ENCODE measurements around the gene PTCD2. TPM values are rescaled to one million over a fixed set of nuclear protein-coding genes. Genes with fewer than 3 reads are reported as not detected.
A peak's percentile ranks its signal among the peaks of the same experiment; 100 is the strongest.

The PTCD2 gene
- total RNA-seq, 2 donors from 2014 or later: 9.5 to 13.4 TPM

DNA sequence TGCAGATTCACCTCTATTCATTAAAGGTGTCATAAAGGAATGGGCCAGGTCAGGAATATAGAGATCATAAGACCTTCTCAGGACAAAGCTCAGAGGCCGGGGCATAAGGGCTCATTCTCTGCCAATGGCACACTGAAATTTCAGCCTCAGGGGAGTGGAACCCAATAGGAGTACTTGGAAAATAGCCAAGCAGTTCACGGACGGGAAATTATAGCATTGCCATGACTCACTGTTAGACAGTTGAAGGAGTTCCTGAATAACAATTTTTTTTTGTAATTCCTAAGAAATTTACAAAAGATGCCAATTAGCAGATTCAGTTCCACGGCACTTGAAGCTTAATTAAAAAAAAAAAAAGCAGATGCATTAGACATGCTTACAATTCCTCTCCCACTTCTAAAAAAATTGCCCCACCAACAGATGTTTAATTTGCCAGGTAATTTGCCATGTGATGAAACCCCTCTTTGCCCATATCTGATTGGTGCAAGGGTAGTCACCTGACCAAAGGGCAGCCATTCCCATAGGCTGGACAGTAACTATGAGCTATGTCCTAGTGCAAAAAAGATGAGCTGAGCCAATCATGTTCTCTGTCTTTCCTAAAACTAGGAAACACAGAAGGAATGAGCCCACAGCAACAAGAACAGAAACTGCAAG is 58.6 kb downstream of the PTCD2 start:
- DNase-seq: no peak
- no peaks in the 10 kb centered on the region for H3K36me3 Mint-ChIP-seq (ENCODE audit: low read depth)
- H3K27me3 Mint-ChIP-seq (ENCODE audit: insufficient read depth): peaks cover 9% of the 10 kb centered on the region
- H3K4me3 ChIP-seq (ENCODE audit: low read length): peak overlapping the region; percentile 18
- H3K4me1 Mint-ChIP-seq: peaks cover 14% of the 10 kb centered on the region
- H3K4me1 ChIP-seq (ENCODE audit: control insufficient read depth, insufficient read depth, low read length): peaks cover 10% of the 10 kb centered on the region
- H3K9me3 ChIP-seq (ENCODE audit: control insufficient read depth, low read length): no peaks in the 10 kb centered on the region
- H3K9me3 Mint-ChIP-seq: no peaks in the 10 kb centered on the region
- no peaks in the 10 kb centered on the region for H3K27me3 ChIP-seq (ENCODE audit: control insufficient read depth, insufficient read depth, low read length, poor library complexity, severe bottlenecking)
- no peak overlapping the region for H3K9ac ChIP-seq (ENCODE audit: extremely low read depth, low read length, poor library complexity, severe bottlenecking)
- no peak overlapping the region for H3K27ac ChIP-seq (ENCODE audit: low read depth, low read length)
- H3K36me3 ChIP-seq (ENCODE audit: control insufficient read depth, insufficient read depth, low read length): no peaks in the 10 kb centered on the region
- H3K4me3 Mint-ChIP-seq: no peak overlapping the region
- TF ChIP-seq, protein P1, sequence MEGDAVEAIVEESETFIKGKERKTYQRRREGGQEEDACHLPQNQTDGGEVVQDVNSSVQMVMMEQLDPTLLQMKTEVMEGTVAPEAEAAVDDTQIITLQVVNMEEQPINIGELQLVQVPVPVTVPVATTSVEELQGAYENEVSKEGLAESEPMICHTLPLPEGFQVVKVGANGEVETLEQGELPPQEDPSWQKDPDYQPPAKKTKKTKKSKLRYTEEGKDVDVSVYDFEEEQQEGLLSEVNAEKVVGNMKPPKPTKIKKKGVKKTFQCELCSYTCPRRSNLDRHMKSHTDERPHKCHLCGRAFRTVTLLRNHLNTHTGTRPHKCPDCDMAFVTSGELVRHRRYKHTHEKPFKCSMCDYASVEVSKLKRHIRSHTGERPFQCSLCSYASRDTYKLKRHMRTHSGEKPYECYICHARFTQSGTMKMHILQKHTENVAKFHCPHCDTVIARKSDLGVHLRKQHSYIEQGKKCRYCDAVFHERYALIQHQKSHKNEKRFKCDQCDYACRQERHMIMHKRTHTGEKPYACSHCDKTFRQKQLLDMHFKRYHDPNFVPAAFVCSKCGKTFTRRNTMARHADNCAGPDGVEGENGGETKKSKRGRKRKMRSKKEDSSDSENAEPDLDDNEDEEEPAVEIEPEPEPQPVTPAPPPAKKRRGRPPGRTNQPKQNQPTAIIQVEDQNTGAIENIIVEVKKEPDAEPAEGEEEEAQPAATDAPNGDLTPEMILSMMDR (conservative IDR thresholded peaks at IDR 0.05): no peak
- H3K27ac Mint-ChIP-seq: no peak overlapping the region
- WGBS, 2 experiments (ENCODE audit: insufficient coverage in 1 of 2, insufficient read length in 1 of 2): 92 to 93% methylated on average over 4 of the region's 4 CpGs

DNA sequence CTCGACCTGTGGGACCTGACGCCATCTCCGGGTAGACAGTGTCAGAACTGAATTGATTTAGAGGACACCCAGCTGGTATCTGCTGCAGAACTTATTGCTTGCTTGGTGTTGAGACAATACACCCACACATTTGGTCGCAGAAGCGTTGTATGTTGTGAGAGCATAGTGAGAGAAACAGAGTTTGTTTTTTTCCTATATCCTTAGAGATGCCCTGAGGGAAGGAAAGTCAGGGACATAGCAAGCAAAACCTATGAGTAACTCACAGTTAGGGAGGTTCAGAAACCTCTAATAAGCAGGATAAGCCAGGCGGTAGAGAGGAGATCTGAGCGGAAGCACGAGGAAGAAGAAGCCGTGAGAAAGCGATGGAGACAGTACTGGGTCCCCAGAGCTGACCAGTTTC is 59.8 kb downstream of the PTCD2 start:
- TF ChIP-seq, protein P1 (conservative IDR thresholded peaks at IDR 0.05): no peak
- H3K36me3 Mint-ChIP-seq (ENCODE audit: low read depth): no peaks in the 10 kb centered on the region
- H3K9me3 ChIP-seq (ENCODE audit: control insufficient read depth, low read length): no peaks in the 10 kb centered on the region
- no peak overlapping the region for H3K27ac Mint-ChIP-seq
- H3K4me1 Mint-ChIP-seq: peaks cover 14% of the 10 kb centered on the region
- H3K4me3 Mint-ChIP-seq: no peak overlapping the region
- H3K4me1 ChIP-seq (ENCODE audit: control insufficient read depth, insufficient read depth, low read length): peaks cover 10% of the 10 kb centered on the region
- H3K9ac ChIP-seq (ENCODE audit: extremely low read depth, low read length, poor library complexity, severe bottlenecking): no peak overlapping the region
- peaks cover 12% of the 10 kb centered on the region for H3K27me3 Mint-ChIP-seq (ENCODE audit: insufficient read depth)
- 91 to 94% methylated on average over 6 to 10 of the region's 10 CpGs for WGBS, 2 experiments (ENCODE audit: insufficient coverage in 1 of 2, insufficient read length in 1 of 2)
- H3K27ac ChIP-seq (ENCODE audit: low read depth, low read length): no peak overlapping the region
- H3K27me3 ChIP-seq (ENCODE audit: control insufficient read depth, insufficient read depth, low read length, poor library complexity, severe bottlenecking): no peaks in the 10 kb centered on the region
- no peaks in the 10 kb centered on the region for H3K36me3 ChIP-seq (ENCODE audit: control insufficient read depth, insufficient read depth, low read length)
- H3K4me3 ChIP-seq (ENCODE audit: low read length): no peak overlapping the region
- no peaks in the 10 kb centered on the region for H3K9me3 Mint-ChIP-seq
- DNase-seq: no peak

DNA sequence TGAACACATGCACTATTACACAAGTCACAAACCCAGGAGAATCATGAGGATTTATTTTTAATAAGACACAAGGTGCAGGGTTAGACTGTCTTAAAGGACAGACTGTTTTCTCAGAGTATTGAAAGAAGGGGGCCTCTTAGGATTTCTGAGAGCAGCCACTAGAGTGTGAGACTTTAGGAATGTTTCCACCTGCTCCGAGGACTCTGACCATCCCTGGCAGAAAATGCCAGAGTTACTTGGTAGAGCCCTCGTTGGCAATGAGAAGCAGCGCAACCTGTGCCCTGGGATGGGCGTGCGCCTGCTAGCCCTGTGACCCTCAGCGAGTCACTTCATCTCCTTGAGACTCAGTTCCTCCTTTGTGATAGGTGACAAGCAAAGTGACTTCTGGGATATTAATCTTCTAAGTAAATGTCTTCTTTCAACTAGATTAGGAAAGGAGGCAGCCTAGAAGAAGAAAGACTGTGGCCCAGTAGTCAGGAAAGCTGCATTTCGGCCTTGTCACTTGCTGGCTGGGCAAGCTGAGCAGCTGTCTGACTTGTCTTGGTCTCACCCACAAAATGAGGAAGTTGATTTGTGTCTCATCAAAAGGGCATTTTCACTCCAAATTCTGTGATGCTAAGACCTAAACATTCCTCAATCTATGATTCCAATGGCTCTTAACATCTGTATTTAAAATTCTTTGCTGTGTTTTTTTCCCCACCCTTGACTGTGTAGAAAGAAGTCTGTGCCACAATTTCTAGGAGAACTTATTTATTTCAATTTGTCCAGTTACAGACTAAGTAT is 60.5 kb downstream of the PTCD2 start:
- Mint-ChIP-seq H3K9me3 (no peaks in the 10 kb centered on the region), H3K27me3 (ENCODE audit: insufficient read depth) (peaks cover 12% of the 10 kb centered on the region), H3K36me3 (ENCODE audit: low read depth) (no peaks in the 10 kb centered on the region), H3K4me3 (no peak overlapping the region), H3K4me1 (peaks cover 14% of the 10 kb centered on the region), H3K27ac (no peak overlapping the region)
- H3K9ac ChIP-seq (ENCODE audit: extremely low read depth, low read length, poor library complexity, severe bottlenecking): no peak overlapping the region
- no peak overlapping the region for H3K27ac ChIP-seq (ENCODE audit: low read depth, low read length)
- TF ChIP-seq, protein P1 (conservative IDR thresholded peaks at IDR 0.05): no peak
- H3K4me3 ChIP-seq (ENCODE audit: low read length): no peak overlapping the region
- H3K27me3 ChIP-seq (ENCODE audit: control insufficient read depth, insufficient read depth, low read length, poor library complexity, severe bottlenecking): no peaks in the 10 kb centered on the region
- whole genome bisulfite sequencing, 2 experiments (ENCODE audit: insufficient coverage in 1 of 2, insufficient read length in 1 of 2): 96 to 100% methylated on average over 2 to 7 of the region's 7 CpGs
- peaks cover 10% of the 10 kb centered on the region for H3K4me1 ChIP-seq (ENCODE audit: control insufficient read depth, insufficient read depth, low read length)
- no peaks in the 10 kb centered on the region for H3K36me3 ChIP-seq (ENCODE audit: control insufficient read depth, insufficient read depth, low read length)
- DNase-seq: no peak
- H3K9me3 ChIP-seq (ENCODE audit: control insufficient read depth, low read length): no peaks in the 10 kb centered on the region

All from endodermal cell (in vitro differentiated cells).